GM12872 (cell line): ENCODE results near the gene HCN4.

Source experiments
- TF ChIP-seq, protein P1 (sequence below): IDR thresholded peaks from 3 replicates; pipeline ENCODE4 v1.5.1; 2011; ENCODE audit warnings: low read depth, mild to moderate bottlenecking, low read length, moderate library complexity; ENCODE audit not compliant: insufficient read depth

Gene HCN4

DNA sequence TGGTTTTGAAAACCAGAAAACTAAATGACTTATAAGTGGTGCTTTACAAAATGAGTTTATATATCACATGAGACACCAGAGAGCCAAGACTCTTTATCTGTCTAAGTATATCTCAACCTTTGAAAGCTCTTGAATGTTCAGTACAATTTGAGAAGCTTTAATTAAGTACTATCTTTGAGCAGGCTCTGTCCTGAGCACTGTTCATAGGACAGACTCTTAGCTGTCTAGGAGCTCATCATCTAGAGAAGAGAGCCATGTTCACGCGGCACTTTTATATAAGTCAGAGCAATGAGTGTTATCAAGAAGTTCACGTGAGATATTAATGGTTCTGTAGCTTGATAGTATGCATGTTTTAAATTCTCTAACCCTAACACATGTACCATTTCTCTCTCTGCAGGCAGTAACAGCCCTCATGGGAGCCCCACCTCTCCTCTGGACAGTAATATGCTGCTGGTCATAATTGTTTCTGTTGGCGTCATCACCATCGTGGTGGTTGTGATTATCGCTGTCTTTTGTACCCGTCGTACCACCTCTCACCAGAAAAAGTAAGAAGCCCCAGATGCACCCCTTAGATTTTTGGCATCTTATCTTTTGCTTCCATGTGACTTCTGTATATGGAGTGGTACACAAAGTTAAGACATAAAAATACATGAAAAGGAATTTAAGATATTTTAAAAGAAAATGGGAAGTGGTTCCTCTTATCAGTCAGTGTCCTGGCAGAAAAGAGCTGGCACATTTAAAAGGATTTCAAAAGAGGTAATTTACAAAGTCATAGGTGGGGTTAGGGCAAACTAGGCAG, 86.0 kb downstream of the HCN4 start:
- TF ChIP-seq, protein P1, sequence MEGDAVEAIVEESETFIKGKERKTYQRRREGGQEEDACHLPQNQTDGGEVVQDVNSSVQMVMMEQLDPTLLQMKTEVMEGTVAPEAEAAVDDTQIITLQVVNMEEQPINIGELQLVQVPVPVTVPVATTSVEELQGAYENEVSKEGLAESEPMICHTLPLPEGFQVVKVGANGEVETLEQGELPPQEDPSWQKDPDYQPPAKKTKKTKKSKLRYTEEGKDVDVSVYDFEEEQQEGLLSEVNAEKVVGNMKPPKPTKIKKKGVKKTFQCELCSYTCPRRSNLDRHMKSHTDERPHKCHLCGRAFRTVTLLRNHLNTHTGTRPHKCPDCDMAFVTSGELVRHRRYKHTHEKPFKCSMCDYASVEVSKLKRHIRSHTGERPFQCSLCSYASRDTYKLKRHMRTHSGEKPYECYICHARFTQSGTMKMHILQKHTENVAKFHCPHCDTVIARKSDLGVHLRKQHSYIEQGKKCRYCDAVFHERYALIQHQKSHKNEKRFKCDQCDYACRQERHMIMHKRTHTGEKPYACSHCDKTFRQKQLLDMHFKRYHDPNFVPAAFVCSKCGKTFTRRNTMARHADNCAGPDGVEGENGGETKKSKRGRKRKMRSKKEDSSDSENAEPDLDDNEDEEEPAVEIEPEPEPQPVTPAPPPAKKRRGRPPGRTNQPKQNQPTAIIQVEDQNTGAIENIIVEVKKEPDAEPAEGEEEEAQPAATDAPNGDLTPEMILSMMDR = no peak

- TF ChIP-seq, protein P1 = no peak
These were observed 92.9 kb downstream of the HCN4 start for GRCh38 chr15:73275862-73276261.

GRCh38 chr15:73273181-73274002, 95.4 kb downstream of the HCN4 start:
- TF ChIP-seq, protein P1 = peak; percentile 76

- TF ChIP-seq, protein P1 = no peak
These were observed 98.2 kb downstream of the HCN4 start for GRCh38 chr15:73270366-73271097.
